ENCODE measurements around the gene STIL. TPM values are rescaled to one million over a fixed set of nuclear protein-coding genes. Genes with fewer than 3 reads are reported as not detected.
"Not testable (repeated sequence)": the region's sequence is repeated elsewhere in the genome, so short reads cannot be mapped to it uniquely, and the experiment has no call there.

STIL gene
- total RNA-seq, 1 experiment from 2014 or later, result 29.4 TPM

GRCh38 chr1:47265529-47265928 lies 48.4 kb downstream of the STIL start:
- DNase-seq; H3K9me2 ChIP-seq (replicated peaks; ENCODE audit: insufficient read depth, low read length); H4K20me1 ChIP-seq (ENCODE audit: insufficient read depth, low read depth, low read length); H2AFZ ChIP-seq (ENCODE audit: low read length); H3K4me3 ChIP-seq (ENCODE audit: low read length); H3K9ac ChIP-seq (ENCODE audit: low read length); H3K9me3 ChIP-seq (ENCODE audit: low read length); H3K79me2 ChIP-seq (ENCODE audit: low read length); H3K27ac ChIP-seq (ENCODE audit: low read length); H3K4me1 ChIP-seq (ENCODE audit: low read length); H3K27me3 ChIP-seq (ENCODE audit: low read length); H3K4me2 ChIP-seq (ENCODE audit: low read depth, low read length, poor library complexity, severe bottlenecking): not testable (repeated sequence)
- peaks cover 38% of the 10 kb centered on the region; the same call in 1 of the 2 replicates for H3K36me3 ChIP-seq (ENCODE audit: insufficient read depth, low read length)

- peak; percentile 77 for DNase-seq
- no peak overlapping the region for H3K4me2 ChIP-seq (ENCODE audit: low read depth, low read length, poor library complexity, severe bottlenecking)
- no peak overlapping the region for H3K27ac ChIP-seq (ENCODE audit: low read length)
- H3K79me2 ChIP-seq (ENCODE audit: low read length), result peaks cover 3% of the 10 kb centered on the region; the same call in 1 of the 2 replicates
- no peak overlapping the region for H3K9ac ChIP-seq (ENCODE audit: low read length)
- no peaks in the 10 kb centered on the region for H3K27me3 ChIP-seq (ENCODE audit: low read length)
- no peaks in the 10 kb centered on the region for H4K20me1 ChIP-seq (ENCODE audit: insufficient read depth, low read depth, low read length)
- no peaks in the 10 kb centered on the region for H3K4me1 ChIP-seq (ENCODE audit: low read length)
- no peaks in the 10 kb centered on the region for H3K9me2 ChIP-seq (replicated peaks; ENCODE audit: insufficient read depth, low read length)
- H3K36me3 ChIP-seq (ENCODE audit: insufficient read depth, low read length), result peaks cover 39% of the 10 kb centered on the region
- H3K9me3 ChIP-seq (ENCODE audit: low read length), result no peaks in the 10 kb centered on the region
- no peak overlapping the region for H3K4me3 ChIP-seq (ENCODE audit: low read length)
- no peak overlapping the region for H2AFZ ChIP-seq (ENCODE audit: low read length)
These were observed 51.0 kb downstream of the STIL start for GRCh38 chr1:47262787-47263413.

- H4K20me1 ChIP-seq (ENCODE audit: insufficient read depth, low read depth, low read length), result no peaks in the 10 kb centered on the region
- H3K9ac ChIP-seq (ENCODE audit: low read length), result no peak overlapping the region
- H3K4me3 ChIP-seq (ENCODE audit: low read length), result no peak overlapping the region
- no peaks in the 10 kb centered on the region for H3K4me1 ChIP-seq (ENCODE audit: low read length)
- H3K9me2 ChIP-seq (replicated peaks; ENCODE audit: insufficient read depth, low read length), result no peaks in the 10 kb centered on the region
- peaks cover 6% of the 10 kb centered on the region; the same call in 1 of the 2 replicates for H3K79me2 ChIP-seq (ENCODE audit: low read length)
- no peak overlapping the region for H3K27ac ChIP-seq (ENCODE audit: low read length)
- H3K9me3 ChIP-seq (ENCODE audit: low read length), result no peaks in the 10 kb centered on the region
- no peaks in the 10 kb centered on the region for H3K27me3 ChIP-seq (ENCODE audit: low read length)
- no peak for DNase-seq
- H2AFZ ChIP-seq (ENCODE audit: low read length), result no peak overlapping the region
- no peak overlapping the region for H3K4me2 ChIP-seq (ENCODE audit: low read depth, low read length, poor library complexity, severe bottlenecking)
- H3K36me3 ChIP-seq (ENCODE audit: insufficient read depth, low read length), result peaks cover 30% of the 10 kb centered on the region
These were observed 56.7 kb downstream of the STIL start for GRCh38 chr1:47257224-47257623.

- Histone ChIP-seq H4K20me1 (ENCODE audit: insufficient read depth, low read depth, low read length) (no peaks in the 10 kb centered on the region), H3K79me2 (ENCODE audit: low read length) (0 out of 2 replicates have a peak, but pooled peaks cover 4% of the 10 kb centered on the region), H3K4me3 (ENCODE audit: low read length) (no peak overlapping the region), H3K9me2 (replicated peaks; ENCODE audit: insufficient read depth, low read length) (no peaks in the 10 kb centered on the region), H3K4me1 (ENCODE audit: low read length) (no peaks in the 10 kb centered on the region), H3K27ac (ENCODE audit: low read length) (no peak overlapping the region), H3K4me2 (ENCODE audit: low read depth, low read length, poor library complexity, severe bottlenecking) (no peak overlapping the region), H2AFZ (ENCODE audit: low read length) (no peak overlapping the region), H3K9me3 (ENCODE audit: low read length) (no peaks in the 10 kb centered on the region), H3K9ac (ENCODE audit: low read length) (no peak overlapping the region), H3K36me3 (ENCODE audit: insufficient read depth, low read length) (peaks cover 23% of the 10 kb centered on the region; the same call in 1 of the 2 replicates), H3K27me3 (ENCODE audit: low read length) (no peaks in the 10 kb centered on the region)
- DNase-seq, result no peak
These were observed 61.2 kb downstream of the STIL start for GRCh38 chr1:47252795-47253194.

GRCh38 chr1:47252369-47252768 lies 61.6 kb downstream of the STIL start:
- Histone ChIP-seq H3K36me3 (ENCODE audit: insufficient read depth, low read length) (peaks cover 20% of the 10 kb centered on the region; the same call in 1 of the 2 replicates), H3K27me3 (ENCODE audit: low read length) (no peaks in the 10 kb centered on the region), H3K9me2 (replicated peaks; ENCODE audit: insufficient read depth, low read length) (no peaks in the 10 kb centered on the region), H3K27ac (ENCODE audit: low read length) (no peak overlapping the region), H3K4me2 (ENCODE audit: low read depth, low read length, poor library complexity, severe bottlenecking) (no peak overlapping the region), H2AFZ (ENCODE audit: low read length) (no peak overlapping the region), H3K4me1 (ENCODE audit: low read length) (no peaks in the 10 kb centered on the region), H3K9me3 (ENCODE audit: low read length) (no peaks in the 10 kb centered on the region), H3K9ac (ENCODE audit: low read length) (no peak overlapping the region), H3K79me2 (ENCODE audit: low read length) (0 out of 2 replicates have a peak, but pooled peaks cover 4% of the 10 kb centered on the region), H3K4me3 (ENCODE audit: low read length) (no peak overlapping the region), H4K20me1 (ENCODE audit: insufficient read depth, low read depth, low read length) (no peaks in the 10 kb centered on the region)
- DNase-seq, result no peak

GRCh38 chr1:47249755-47250154 lies 64.2 kb downstream of the STIL start:
- H3K9me2 ChIP-seq (replicated peaks; ENCODE audit: insufficient read depth, low read length), result no peaks in the 10 kb centered on the region
- H3K4me3 ChIP-seq (ENCODE audit: low read length), result no peak overlapping the region
- no peak overlapping the region for H2AFZ ChIP-seq (ENCODE audit: low read length)
- H4K20me1 ChIP-seq (ENCODE audit: insufficient read depth, low read depth, low read length), result no peaks in the 10 kb centered on the region
- no peak overlapping the region for H3K27ac ChIP-seq (ENCODE audit: low read length)
- H3K9me3 ChIP-seq (ENCODE audit: low read length), result no peaks in the 10 kb centered on the region
- no peaks in the 10 kb centered on the region for H3K27me3 ChIP-seq (ENCODE audit: low read length)
- H3K4me1 ChIP-seq (ENCODE audit: low read length), result no peaks in the 10 kb centered on the region
- no peak for DNase-seq
- 0 out of 2 replicates have a peak, but pooled peaks cover 4% of the 10 kb centered on the region for H3K79me2 ChIP-seq (ENCODE audit: low read length)
- H3K9ac ChIP-seq (ENCODE audit: low read length), result no peak overlapping the region
- no peak overlapping the region for H3K4me2 ChIP-seq (ENCODE audit: low read depth, low read length, poor library complexity, severe bottlenecking)
- peaks cover 20% of the 10 kb centered on the region; the same call in 1 of the 2 replicates for H3K36me3 ChIP-seq (ENCODE audit: insufficient read depth, low read length)

GRCh38 chr1:47244339-47244862 lies 69.5 kb downstream of the STIL start:
- no peak overlapping the region for H3K9ac ChIP-seq (ENCODE audit: low read length)
- no peak overlapping the region for H3K4me2 ChIP-seq (ENCODE audit: low read depth, low read length, poor library complexity, severe bottlenecking)
- H3K4me3 ChIP-seq (ENCODE audit: low read length), result no peak overlapping the region
- H2AFZ ChIP-seq (ENCODE audit: low read length), result no peak overlapping the region
- no peaks in the 10 kb centered on the region for H3K79me2 ChIP-seq (ENCODE audit: low read length)
- H3K9me2 ChIP-seq (replicated peaks; ENCODE audit: insufficient read depth, low read length), result no peaks in the 10 kb centered on the region
- H3K27me3 ChIP-seq (ENCODE audit: low read length), result no peaks in the 10 kb centered on the region
- DNase-seq, result no peak
- no peaks in the 10 kb centered on the region for H3K36me3 ChIP-seq (ENCODE audit: insufficient read depth, low read length)
- H4K20me1 ChIP-seq (ENCODE audit: insufficient read depth, low read depth, low read length), result no peaks in the 10 kb centered on the region
- H3K4me1 ChIP-seq (ENCODE audit: low read length), result no peaks in the 10 kb centered on the region
- no peak overlapping the region for H3K27ac ChIP-seq (ENCODE audit: low read length)
- no peaks in the 10 kb centered on the region for H3K9me3 ChIP-seq (ENCODE audit: low read length)

- Histone ChIP-seq H3K4me1 (ENCODE audit: low read length) (no peaks in the 10 kb centered on the region), H3K27ac (ENCODE audit: low read length) (no peak overlapping the region), H3K79me2 (ENCODE audit: low read length) (no peaks in the 10 kb centered on the region), H3K27me3 (ENCODE audit: low read length) (no peaks in the 10 kb centered on the region), H2AFZ (ENCODE audit: low read length) (no peak overlapping the region), H3K9me2 (replicated peaks; ENCODE audit: insufficient read depth, low read length) (no peaks in the 10 kb centered on the region), H3K4me3 (ENCODE audit: low read length) (no peak overlapping the region), H3K9me3 (ENCODE audit: low read length) (no peaks in the 10 kb centered on the region), H4K20me1 (ENCODE audit: insufficient read depth, low read depth, low read length) (no peaks in the 10 kb centered on the region), H3K9ac (ENCODE audit: low read length) (no peak overlapping the region), H3K36me3 (ENCODE audit: insufficient read depth, low read length) (no peaks in the 10 kb centered on the region), H3K4me2 (ENCODE audit: low read depth, low read length, poor library complexity, severe bottlenecking) (no peak overlapping the region)
- no peak for DNase-seq
These were observed 70.0 kb downstream of the STIL start for GRCh38 chr1:47243910-47244309.
